ENCODE data around the gene SVBP. TPM values are rescaled to one million over a fixed set of nuclear protein-coding genes. Genes with fewer than 3 reads are reported as not detected.

Gene SVBP
- total RNA-seq, 1 experiment from 2014 or later = 18.6 TPM

- H3K4me1 Mint-ChIP-seq (ENCODE audit: low read depth, unreplicated experiment) = no peaks in the 10 kb centered on the region
- no TSS peak for BruUV-seq (replicated peaks)
- H3K27ac Mint-ChIP-seq (ENCODE audit: unreplicated experiment) = peak within 1 kb of the TSS; percentile 80
- ChIA-PET CTCF (interaction anchor here (0.6 to 2.1 kb wide), 7 partner anchors 10 to 307 kb away, joined by 3 to 19 read pairs (median 5); partner anchors contain the start of gene ZNF691), POLR2A (interaction anchor here (0.5 to 1.5 kb wide), 10 partner anchors 10 to 433 kb away, joined by 3 to 14 read pairs (median 6); partner anchors contain the start of genes CCDC30, PPIH, YBX1 and ZNF691)
- H3K4me1 ChIP-seq = peaks cover 13% of the 10 kb centered on the region
- no peaks in the 10 kb centered on the region for H3K27me3 ChIP-seq (replicated peaks; ENCODE audit: control insufficient read depth, insufficient read depth, low read length)
- no peak for TF ChIP-seq CTCF (IDR thresholded peaks at IDR 0.05; ENCODE audit: insufficient read depth in 1 of 2, low read depth in 1 of 2, low read length in 1 of 2, severe bottlenecking in 1 of 2, unreplicated experiment in 1 of 2)
- peak within 1 kb of the TSS; percentile 90 for H3K4me3 ChIP-seq (ENCODE audit: low read depth, low read length)
- H3K4me3 Mint-ChIP-seq (ENCODE audit: unreplicated experiment) = no peak within 1 kb of the TSS
- intact Hi-C loops (cut with micrococcal nuclease; ENCODE audit: unreplicated experiment) = no loop called here
- peaks cover 13% of the 10 kb centered on the region for H3K36me3 Mint-ChIP-seq (ENCODE audit: insufficient read depth, unreplicated experiment)
- H3K9me3 Mint-ChIP-seq (ENCODE audit: unreplicated experiment) = no peaks in the 10 kb centered on the region
- H3K9me3 ChIP-seq = no peaks in the 10 kb centered on the region
- H3K27me3 Mint-ChIP-seq (ENCODE audit: insufficient read depth, unreplicated experiment) = no peaks in the 10 kb centered on the region
- H3K36me3 ChIP-seq (ENCODE audit: control insufficient read depth, insufficient read depth, low read length) = no peaks in the 10 kb centered on the region
- peak; percentile 98 to 99 for DNase-seq
These were observed 50.3 kb downstream of the SVBP start, which contains the start of the genes C1orf50 and P3H1 for GRCh38 chr1:42766741-42767509. C1orf50 (plus strand) TSS chr1:42767249; CDS start chr1:42767312, 63 bp downstream. P3H1 (minus strand) TSS chr1:42767028; CDS start chr1:42766971, 57 bp downstream.

- Mint-ChIP-seq H3K27ac (ENCODE audit: unreplicated experiment) (no peak overlapping the region), H3K27me3 (ENCODE audit: insufficient read depth, unreplicated experiment) (no peaks in the 10 kb centered on the region), H3K4me3 (ENCODE audit: unreplicated experiment) (no peak overlapping the region), H3K9me3 (ENCODE audit: unreplicated experiment) (no peaks in the 10 kb centered on the region), H3K4me1 (ENCODE audit: low read depth, unreplicated experiment) (no peaks in the 10 kb centered on the region), H3K36me3 (ENCODE audit: insufficient read depth, unreplicated experiment) (peaks cover 13% of the 10 kb centered on the region)
- ChIA-PET CTCF (interaction anchor here (0.5 to 2.1 kb wide), 12 partner anchors 9 to 307 kb away, joined by 3 to 19 read pairs (median 4); partner anchors contain the start of gene ZNF691), POLR2A (interaction anchor here (0.6 to 1.5 kb wide), 9 partner anchors 9 to 432 kb away, joined by 3 to 14 read pairs (median 6); partner anchors contain the start of genes CCDC30, PPIH, YBX1 and ZNF691)
- intact Hi-C loops (cut with micrococcal nuclease; ENCODE audit: unreplicated experiment) = no loop called here
- Histone ChIP-seq H3K36me3 (ENCODE audit: control insufficient read depth, insufficient read depth, low read length) (no peaks in the 10 kb centered on the region), H3K27me3 (replicated peaks; ENCODE audit: control insufficient read depth, insufficient read depth, low read length) (no peaks in the 10 kb centered on the region), H3K4me3 (ENCODE audit: low read depth, low read length) (peak overlapping the region; percentile 76), H3K9me3 (no peaks in the 10 kb centered on the region), H3K4me1 (peaks cover 13% of the 10 kb centered on the region)
- peak; percentile 26 to 56 for TF ChIP-seq CTCF (IDR thresholded peaks at IDR 0.05; ENCODE audit: insufficient read depth in 1 of 2, low read depth in 1 of 2, low read length in 1 of 2, severe bottlenecking in 1 of 2, unreplicated experiment in 1 of 2)
- BruUV-seq (replicated peaks) = TSS peak; percentile 45
- DNase-seq = peak in 1 of 2 experiments; percentile 40
These were observed 51.1 kb downstream of the SVBP start for GRCh38 chr1:42765832-42766740.

GRCh38 chr1:42765269-42765668 lies 51.9 kb downstream of the SVBP start:
- ChIA-PET POLR2A (no interaction called here), CTCF (interaction anchor here (0.5 to 2.1 kb wide), 7 partner anchors 12 to 360 kb away, joined by 3 to 19 read pairs (median 4); partner anchors contain the start of gene ZNF691)
- Mint-ChIP-seq H3K4me3 (ENCODE audit: unreplicated experiment) (no peak overlapping the region), H3K27ac (ENCODE audit: unreplicated experiment) (no peak overlapping the region), H3K9me3 (ENCODE audit: unreplicated experiment) (no peaks in the 10 kb centered on the region), H3K36me3 (ENCODE audit: insufficient read depth, unreplicated experiment) (peaks cover 6% of the 10 kb centered on the region), H3K4me1 (ENCODE audit: low read depth, unreplicated experiment) (no peaks in the 10 kb centered on the region), H3K27me3 (ENCODE audit: insufficient read depth, unreplicated experiment) (no peaks in the 10 kb centered on the region)
- no peak for TF ChIP-seq CTCF (IDR thresholded peaks at IDR 0.05; ENCODE audit: insufficient read depth in 1 of 2, low read depth in 1 of 2, low read length in 1 of 2, severe bottlenecking in 1 of 2, unreplicated experiment in 1 of 2)
- H3K27me3 ChIP-seq (replicated peaks; ENCODE audit: control insufficient read depth, insufficient read depth, low read length) = no peaks in the 10 kb centered on the region
- no peaks in the 10 kb centered on the region for H3K9me3 ChIP-seq
- peaks cover 13% of the 10 kb centered on the region for H3K4me1 ChIP-seq
- BruUV-seq (replicated peaks) = no TSS peak
- DNase-seq = no peak
- peak overlapping the region; percentile 76; the same call in 1 of the 2 replicates for H3K4me3 ChIP-seq (ENCODE audit: low read depth, low read length)
- intact Hi-C loops (cut with micrococcal nuclease; ENCODE audit: unreplicated experiment) = no loop called here
- no peaks in the 10 kb centered on the region for H3K36me3 ChIP-seq (ENCODE audit: control insufficient read depth, insufficient read depth, low read length)
